ENCODE measurements around the gene TSFM. TPM values are rescaled to one million over a fixed set of nuclear protein-coding genes. Genes with fewer than 3 reads are reported as not detected.
A peak's percentile ranks its signal among the peaks of the same experiment; 100 is the strongest.

TSFM gene
- total and polyA plus RNA-seq, 2 of the 13 experiments (the other 11 are each of a cell fraction or from before 2014, with no cell fraction given), result 29.8 to 68.3 TPM

DNA sequence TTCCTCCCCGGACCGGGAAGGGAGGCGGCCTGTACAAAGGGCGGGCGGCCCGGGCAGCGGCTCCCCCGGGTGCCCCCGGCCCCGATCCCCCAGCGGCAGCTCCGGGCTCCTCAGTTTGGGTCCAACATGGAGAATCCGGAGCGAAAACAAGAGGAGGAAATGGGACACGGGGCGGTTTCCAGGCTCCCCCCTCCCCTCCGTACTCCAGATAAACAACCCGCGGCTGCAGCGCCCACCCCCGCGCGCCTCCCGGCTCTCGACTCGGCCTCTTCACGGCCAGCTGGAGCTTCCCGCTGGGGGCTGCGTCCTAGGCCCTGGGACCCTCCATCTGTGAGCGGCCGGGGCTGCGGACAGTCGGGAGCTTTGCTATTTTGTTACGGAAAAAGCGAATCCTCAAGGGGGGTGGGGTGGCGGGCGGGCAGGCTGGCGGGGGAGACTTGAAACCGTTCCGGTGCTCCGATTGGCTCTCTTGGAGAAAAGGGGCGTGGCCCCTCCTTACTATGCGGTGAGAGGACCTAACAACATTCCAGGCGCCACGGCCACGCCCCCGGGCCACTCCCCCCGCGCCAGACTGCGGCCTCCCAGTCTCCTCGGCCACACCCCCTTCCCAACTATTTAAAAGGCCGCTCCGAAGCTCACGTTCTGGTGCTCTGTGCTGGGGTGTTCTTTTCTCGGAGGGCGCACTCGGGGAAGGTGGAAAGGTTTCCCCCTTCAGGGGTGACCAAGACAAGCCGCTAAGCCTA is 64.2 kb downstream of the TSFM start, which contains the start of gene CTDSP2 (continued):
- TF ChIP-seq, protein P1, sequence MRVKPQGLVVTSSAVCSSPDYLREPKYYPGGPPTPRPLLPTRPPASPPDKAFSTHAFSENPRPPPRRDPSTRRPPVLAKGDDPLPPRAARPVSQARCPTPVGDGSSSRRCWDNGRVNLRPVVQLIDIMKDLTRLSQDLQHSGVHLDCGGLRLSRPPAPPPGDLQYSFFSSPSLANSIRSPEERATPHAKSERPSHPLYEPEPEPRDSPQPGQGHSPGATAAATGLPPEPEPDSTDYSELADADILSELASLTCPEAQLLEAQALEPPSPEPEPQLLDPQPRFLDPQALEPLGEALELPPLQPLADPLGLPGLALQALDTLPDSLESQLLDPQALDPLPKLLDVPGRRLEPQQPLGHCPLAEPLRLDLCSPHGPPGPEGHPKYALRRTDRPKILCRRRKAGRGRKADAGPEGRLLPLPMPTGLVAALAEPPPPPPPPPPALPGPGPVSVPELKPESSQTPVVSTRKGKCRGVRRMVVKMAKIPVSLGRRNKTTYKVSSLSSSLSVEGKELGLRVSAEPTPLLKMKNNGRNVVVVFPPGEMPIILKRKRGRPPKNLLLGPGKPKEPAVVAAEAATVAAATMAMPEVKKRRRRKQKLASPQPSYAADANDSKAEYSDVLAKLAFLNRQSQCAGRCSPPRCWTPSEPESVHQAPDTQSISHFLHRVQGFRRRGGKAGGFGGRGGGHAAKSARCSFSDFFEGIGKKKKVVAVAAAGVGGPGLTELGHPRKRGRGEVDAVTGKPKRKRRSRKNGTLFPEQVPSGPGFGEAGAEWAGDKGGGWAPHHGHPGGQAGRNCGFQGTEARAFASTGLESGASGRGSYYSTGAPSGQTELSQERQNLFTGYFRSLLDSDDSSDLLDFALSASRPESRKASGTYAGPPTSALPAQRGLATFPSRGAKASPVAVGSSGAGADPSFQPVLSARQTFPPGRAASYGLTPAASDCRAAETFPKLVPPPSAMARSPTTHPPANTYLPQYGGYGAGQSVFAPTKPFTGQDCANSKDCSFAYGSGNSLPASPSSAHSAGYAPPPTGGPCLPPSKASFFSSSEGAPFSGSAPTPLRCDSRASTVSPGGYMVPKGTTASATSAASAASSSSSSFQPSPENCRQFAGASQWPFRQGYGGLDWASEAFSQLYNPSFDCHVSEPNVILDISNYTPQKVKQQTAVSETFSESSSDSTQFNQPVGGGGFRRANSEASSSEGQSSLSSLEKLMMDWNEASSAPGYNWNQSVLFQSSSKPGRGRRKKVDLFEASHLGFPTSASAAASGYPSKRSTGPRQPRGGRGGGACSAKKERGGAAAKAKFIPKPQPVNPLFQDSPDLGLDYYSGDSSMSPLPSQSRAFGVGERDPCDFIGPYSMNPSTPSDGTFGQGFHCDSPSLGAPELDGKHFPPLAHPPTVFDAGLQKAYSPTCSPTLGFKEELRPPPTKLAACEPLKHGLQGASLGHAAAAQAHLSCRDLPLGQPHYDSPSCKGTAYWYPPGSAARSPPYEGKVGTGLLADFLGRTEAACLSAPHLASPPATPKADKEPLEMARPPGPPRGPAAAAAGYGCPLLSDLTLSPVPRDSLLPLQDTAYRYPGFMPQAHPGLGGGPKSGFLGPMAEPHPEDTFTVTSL (CRISPR knock-in tag; IDR thresholded peaks at IDR 0.05; ENCODE audit: borderline replicate concordance), result 0 out of 2 replicates have a peak, but pooled peaks have one; percentile 6
- TF ChIP-seq YEATS4 (CRISPR knock-in tag; IDR thresholded peaks at IDR 0.05; ENCODE audit: borderline replicate concordance) (peak; percentile 82; the same call in 1 of the 2 replicates), MBD4 (IDR thresholded peaks at IDR 0.05; ENCODE audit: borderline replicate concordance, low read length) (no peak), YEATS2 (CRISPR knock-in tag; IDR thresholded peaks at IDR 0.05; ENCODE audit: borderline replicate concordance) (no peak), REST (IDR thresholded peaks at IDR 0.05; ENCODE audit: borderline replicate concordance in 1 of 2, low read depth in 1 of 2, low read length in 2 of 2) (peak in 1 of 2 experiments; percentile 27; a peak in 1 of 4 replicates), ZNF740 (CRISPR knock-in tag; IDR thresholded peaks at IDR 0.05) (no peak), ZNF672 (CRISPR knock-in tag; IDR thresholded peaks at IDR 0.05) (no peak), EZH2 (conservative IDR thresholded peaks at IDR 0.05; ENCODE audit: low read depth, low read length) (no peak), BORCS8-MEF2B (CRISPR knock-in tag; IDR thresholded peaks at IDR 0.05) (peak; percentile 28; the same call in 1 of the 2 replicates), CCDC6 (CRISPR knock-in tag; IDR thresholded peaks at IDR 0.05) (peak; percentile 34; the same call in 1 of the 2 replicates), ZFX (CRISPR knock-in tag; IDR thresholded peaks at IDR 0.05; ENCODE audit: low read depth) (peak; percentile 5; the same call in 1 of the 2 replicates), SALL1 (CRISPR knock-in tag; IDR thresholded peaks at IDR 0.05) (peak; percentile 56)
- TF ChIP-seq, protein P2, sequence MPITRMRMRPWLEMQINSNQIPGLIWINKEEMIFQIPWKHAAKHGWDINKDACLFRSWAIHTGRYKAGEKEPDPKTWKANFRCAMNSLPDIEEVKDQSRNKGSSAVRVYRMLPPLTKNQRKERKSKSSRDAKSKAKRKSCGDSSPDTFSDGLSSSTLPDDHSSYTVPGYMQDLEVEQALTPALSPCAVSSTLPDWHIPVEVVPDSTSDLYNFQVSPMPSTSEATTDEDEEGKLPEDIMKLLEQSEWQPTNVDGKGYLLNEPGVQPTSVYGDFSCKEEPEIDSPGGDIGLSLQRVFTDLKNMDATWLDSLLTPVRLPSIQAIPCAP (CRISPR knock-in tag; IDR thresholded peaks at IDR 0.05; ENCODE audit: low read depth), result no peak
- TF ChIP-seq, protein P3, sequence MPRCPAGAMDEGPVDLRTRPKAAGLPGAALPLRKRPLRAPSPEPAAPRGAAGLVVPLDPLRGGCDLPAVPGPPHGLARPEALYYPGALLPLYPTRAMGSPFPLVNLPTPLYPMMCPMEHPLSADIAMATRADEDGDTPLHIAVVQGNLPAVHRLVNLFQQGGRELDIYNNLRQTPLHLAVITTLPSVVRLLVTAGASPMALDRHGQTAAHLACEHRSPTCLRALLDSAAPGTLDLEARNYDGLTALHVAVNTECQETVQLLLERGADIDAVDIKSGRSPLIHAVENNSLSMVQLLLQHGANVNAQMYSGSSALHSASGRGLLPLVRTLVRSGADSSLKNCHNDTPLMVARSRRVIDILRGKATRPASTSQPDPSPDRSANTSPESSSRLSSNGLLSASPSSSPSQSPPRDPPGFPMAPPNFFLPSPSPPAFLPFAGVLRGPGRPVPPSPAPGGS (CRISPR knock-in tag; IDR thresholded peaks at IDR 0.05), result no peak
